Activated T-helper 2 cell treated with anti-CD3 and anti-CD28 coated beads, Interferon-gamma antibody, Interleukin-2, Interleukin-4, amounts not matched to agents 10 μg/mL and 5 μg/mL and 100 μg/mL, durations not matched to agents 14 hours and 24 hours and 36 hours (primary cell): ENCODE measurements around the gene BRD1. TPM values are rescaled to one million over a fixed set of nuclear protein-coding genes. Genes with fewer than 3 reads are reported as not detected.

Experiments used
- DNase-seq: peaks from one replicate; pipeline ENCODE4 v3.0.0; 2021; ENCODE audit warnings: low spot score
- H3K27ac Mint-ChIP-seq: one replicate; pipeline ENCODE4 v1.8.0; 2021; ENCODE audit warnings: mixed read lengths
- H3K27me3 Mint-ChIP-seq: one replicate; pipeline ENCODE4 v1.8.0; 2021; ENCODE audit warnings: low read depth, mixed read lengths
- H3K36me3 Mint-ChIP-seq: one replicate; pipeline ENCODE4 v1.8.0; 2021; ENCODE audit warnings: low read depth, mixed read lengths
- H3K4me1 Mint-ChIP-seq: one replicate; pipeline ENCODE4 v1.8.0; 2021; ENCODE audit warnings: low read depth, mixed read lengths
- H3K4me3 Mint-ChIP-seq: one replicate; pipeline ENCODE4 v1.8.0; 2021; ENCODE audit warnings: low read depth, mild to moderate bottlenecking, moderate library complexity, mixed read lengths
- H3K9me3 Mint-ChIP-seq: one replicate; pipeline ENCODE4 v1.8.0; 2021; ENCODE audit warnings: mixed read lengths
- intact Hi-C: fragments of 100-400 bp; cut with micrococcal nuclease; formaldehyde crosslinking; loops from one replicate; pipeline ENCODE4 v1.15.1; 2023
- total RNA-seq: library from RNA; stranded (reverse); gene quantifications from 2 replicates; pipeline ENCODE4 v1.2.3, GENCODE V29; 2022

The BRD1 gene
- total RNA-seq, 1 donor from 2014 or later, result 41.3 TPM

- Mint-ChIP-seq H3K36me3 (peaks cover 39% of the 10 kb centered on the region), H3K4me1 (no peaks in the 10 kb centered on the region), H3K27me3 (no peaks in the 10 kb centered on the region), H3K27ac (peak overlapping the region; percentile 16), H3K4me3 (no peak overlapping the region), H3K9me3 (no peaks in the 10 kb centered on the region)
- no peak for DNase-seq
- intact Hi-C loops, result no loop called here
Observed at GRCh38 chr22:49779211-49779610, 48.5 kb downstream of the BRD1 start.

- Mint-ChIP-seq H3K36me3 (peaks cover 40% of the 10 kb centered on the region), H3K4me3 (no peak overlapping the region), H3K9me3 (no peaks in the 10 kb centered on the region), H3K27ac (no peak overlapping the region), H3K4me1 (peaks cover 2% of the 10 kb centered on the region), H3K27me3 (no peaks in the 10 kb centered on the region)
- intact Hi-C loops, result no loop called here
- DNase-seq, result no peak
Observed at GRCh38 chr22:49777569-49778249, 50.0 kb downstream of the BRD1 start.

DNA sequence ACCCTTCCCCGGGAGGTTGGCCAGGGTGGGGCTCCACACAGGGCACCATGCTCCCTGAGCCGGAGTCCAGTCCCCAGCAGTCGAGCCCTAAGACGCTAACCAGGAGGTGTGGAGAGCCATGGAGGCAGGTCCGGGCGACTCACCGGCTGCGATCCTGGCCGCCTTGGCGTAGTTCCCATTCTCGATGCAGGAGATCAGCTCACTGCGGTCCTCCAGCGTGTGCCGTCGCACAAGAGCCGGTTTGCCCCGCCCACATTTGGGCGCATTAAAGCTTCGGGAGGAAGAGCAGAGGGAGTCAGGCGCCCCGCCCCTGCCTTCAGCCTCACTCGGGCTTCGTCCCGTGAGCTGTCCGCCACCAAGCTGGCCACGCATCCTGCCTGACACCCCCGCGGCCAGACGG lies 50.8 kb downstream of the BRD1 start:
- Mint-ChIP-seq H3K4me1 (peaks cover 2% of the 10 kb centered on the region), H3K27ac (no peak overlapping the region), H3K27me3 (no peaks in the 10 kb centered on the region), H3K36me3 (peaks cover 42% of the 10 kb centered on the region), H3K4me3 (no peak overlapping the region), H3K9me3 (no peaks in the 10 kb centered on the region)
- intact Hi-C loops, result no loop called here
- no peak for DNase-seq

GRCh38 chr22:49775867-49776511 lies 51.7 kb downstream of the BRD1 start:
- DNase-seq, result no peak
- Mint-ChIP-seq H3K36me3 (peaks cover 42% of the 10 kb centered on the region), H3K27me3 (no peaks in the 10 kb centered on the region), H3K9me3 (no peaks in the 10 kb centered on the region), H3K4me3 (no peak overlapping the region), H3K4me1 (peaks cover 2% of the 10 kb centered on the region), H3K27ac (no peak overlapping the region)
- intact Hi-C loops, result no loop called here

- Mint-ChIP-seq H3K4me1 (peaks cover 4% of the 10 kb centered on the region), H3K27ac (no peak overlapping the region), H3K36me3 (peaks cover 42% of the 10 kb centered on the region), H3K27me3 (no peaks in the 10 kb centered on the region), H3K4me3 (no peak overlapping the region), H3K9me3 (no peaks in the 10 kb centered on the region)
- intact Hi-C loops, result no loop called here
- DNase-seq, result no peak
Observed at GRCh38 chr22:49775191-49775866, 52.3 kb downstream of the BRD1 start.

DNA sequence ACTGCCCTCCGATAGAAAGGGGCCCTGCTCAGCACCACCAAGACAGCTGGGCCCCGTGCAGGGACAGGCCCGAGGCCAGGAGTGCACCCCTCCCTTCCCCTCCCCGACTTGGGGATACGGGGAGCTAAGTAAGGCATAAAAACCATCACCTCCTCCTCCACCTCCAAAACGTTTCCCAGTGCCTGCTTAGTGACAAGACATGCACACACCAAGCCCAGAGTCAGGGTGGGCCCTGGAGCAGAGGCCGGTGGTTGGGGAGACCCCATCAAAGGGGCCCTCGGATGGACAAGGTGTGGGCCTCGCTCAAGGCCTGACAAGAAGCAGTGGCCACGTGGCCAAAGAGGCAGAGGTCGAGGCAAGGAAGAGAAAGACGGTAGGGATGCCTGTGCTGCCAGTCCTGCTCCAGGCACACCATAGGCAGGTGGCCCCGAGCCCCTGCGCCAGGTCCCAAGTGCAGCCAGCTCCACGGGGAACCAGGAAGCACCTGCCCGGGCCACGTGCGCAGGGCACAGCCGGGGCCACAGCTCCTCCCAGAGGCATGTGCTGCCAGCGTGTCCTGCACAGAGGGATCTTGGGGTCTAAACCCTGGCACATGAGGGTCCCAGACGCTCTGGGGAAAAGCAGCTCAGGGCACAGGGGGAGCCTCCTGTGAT lies 53.0 kb downstream of the BRD1 start:
- Mint-ChIP-seq H3K27me3 (no peaks in the 10 kb centered on the region), H3K4me1 (peaks cover 4% of the 10 kb centered on the region), H3K36me3 (peaks cover 42% of the 10 kb centered on the region), H3K9me3 (no peaks in the 10 kb centered on the region), H3K4me3 (no peak overlapping the region), H3K27ac (no peak overlapping the region)
- intact Hi-C loops, result no loop called here
- no peak for DNase-seq

DNA sequence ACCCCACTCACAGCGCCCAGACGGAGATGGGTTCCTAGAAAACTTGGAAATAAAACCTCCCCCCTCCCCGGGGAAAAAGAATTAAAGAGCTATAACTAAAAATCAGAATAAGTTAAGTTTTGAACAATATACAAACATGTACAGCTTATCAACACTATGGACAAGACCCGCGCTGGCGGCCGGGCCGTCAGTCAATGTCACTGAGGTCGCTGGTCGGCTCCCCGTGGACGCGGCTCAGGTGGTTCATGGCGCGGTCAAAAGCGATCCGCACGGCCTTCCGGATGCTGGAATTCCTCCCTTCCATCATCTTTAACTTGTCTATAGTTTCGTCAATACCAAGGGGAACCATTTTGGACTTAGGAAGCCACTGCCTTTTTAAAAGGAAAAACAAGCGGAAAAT lies 53.6 kb downstream of the BRD1 start:
- Mint-ChIP-seq H3K9me3 (no peaks in the 10 kb centered on the region), H3K4me1 (peaks cover 4% of the 10 kb centered on the region), H3K4me3 (no peak overlapping the region), H3K36me3 (peaks cover 38% of the 10 kb centered on the region), H3K27ac (no peak overlapping the region), H3K27me3 (no peaks in the 10 kb centered on the region)
- intact Hi-C loops, result no loop called here
- no peak for DNase-seq

- no peak for DNase-seq
- intact Hi-C loops, result no loop called here
- Mint-ChIP-seq H3K4me1 (peaks cover 4% of the 10 kb centered on the region), H3K9me3 (no peaks in the 10 kb centered on the region), H3K27me3 (no peaks in the 10 kb centered on the region), H3K4me3 (no peak overlapping the region), H3K36me3 (peaks cover 37% of the 10 kb centered on the region), H3K27ac (no peak overlapping the region)
Observed at GRCh38 chr22:49773531-49773930, 54.1 kb downstream of the BRD1 start.

- Mint-ChIP-seq H3K4me1 (peaks cover 4% of the 10 kb centered on the region), H3K27me3 (no peaks in the 10 kb centered on the region), H3K27ac (no peak overlapping the region), H3K9me3 (no peaks in the 10 kb centered on the region), H3K36me3 (peaks cover 35% of the 10 kb centered on the region), H3K4me3 (no peak overlapping the region)
- intact Hi-C loops, result no loop called here
- DNase-seq, result no peak
Observed at GRCh38 chr22:49772692-49773091, 55.0 kb downstream of the BRD1 start.

- Mint-ChIP-seq H3K4me1 (peaks cover 7% of the 10 kb centered on the region), H3K4me3 (no peak overlapping the region), H3K9me3 (peaks cover 6% of the 10 kb centered on the region), H3K27me3 (no peaks in the 10 kb centered on the region), H3K27ac (no peak overlapping the region), H3K36me3 (peaks cover 25% of the 10 kb centered on the region)
- intact Hi-C loops, result no loop called here
- DNase-seq, result no peak
Observed at GRCh38 chr22:49771266-49772065, 56.2 kb downstream of the BRD1 start.

DNA sequence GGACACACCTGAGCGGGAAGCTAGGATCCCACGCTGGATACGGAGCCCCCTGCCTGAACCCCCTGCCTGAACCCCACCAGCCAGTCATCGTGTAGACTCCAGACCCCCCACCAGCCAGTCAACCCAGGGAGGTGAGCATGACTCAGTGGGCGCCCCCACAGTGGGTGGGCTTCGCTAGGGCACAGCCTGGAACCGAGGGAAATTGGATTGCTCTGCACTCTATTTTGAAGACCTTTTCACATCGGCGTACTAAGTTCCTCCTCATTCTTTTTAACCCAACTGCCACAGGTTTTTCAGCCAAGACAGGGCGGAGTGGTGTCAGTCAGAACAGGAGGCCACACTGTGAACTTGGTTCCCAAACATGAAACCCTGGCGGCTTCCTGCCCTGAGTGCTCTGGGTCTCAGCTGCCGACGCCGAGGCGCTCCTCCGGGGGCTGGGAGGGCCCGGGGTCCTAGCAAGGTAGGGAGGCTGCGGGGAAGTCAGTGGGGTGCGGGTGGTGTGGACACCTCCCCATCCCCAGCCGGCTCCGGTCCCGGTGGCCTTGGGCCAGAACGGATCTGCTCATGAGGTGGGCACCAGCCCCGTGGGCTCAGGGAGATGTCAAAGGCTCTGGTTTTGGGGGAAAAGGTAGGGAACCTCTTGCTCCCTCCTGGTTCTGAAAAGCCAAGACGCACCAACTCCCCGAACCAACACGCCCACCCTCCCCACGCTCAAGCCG lies 57.0 kb downstream of the BRD1 start:
- Mint-ChIP-seq H3K27ac (no peak overlapping the region), H3K4me1 (peaks cover 7% of the 10 kb centered on the region), H3K36me3 (peaks cover 21% of the 10 kb centered on the region), H3K27me3 (no peaks in the 10 kb centered on the region), H3K4me3 (no peak overlapping the region), H3K9me3 (peaks cover 6% of the 10 kb centered on the region)
- intact Hi-C loops, result no loop called here
- DNase-seq, result no peak
